Neural progenitor cell (in vitro differentiated cells): Measurements from ENCODE around the gene RXRB. TPM values are rescaled to one million over a fixed set of nuclear protein-coding genes. Genes with fewer than 3 reads are reported as not detected.

ENCODE experiments used
- DNase-seq: peaks from one replicate; pipeline ENCODE4 v3.0.0-alpha.2; 2016; ENCODE audit warnings: low spot score
- H2AFZ ChIP-seq: fragments of 200-600 bp; sonication (generic); replicated peaks from 2 replicates; pipeline ENCODE4 v1.6.1; 2016; ENCODE audit warnings: antibody characterized with exemption
- H3F3A ChIP-seq: fragments of 200-600 bp; sonication (generic); 2 replicates; pipeline ENCODE4 v1.6.1; 2016; ENCODE audit warnings: antibody characterized with exemption, low read depth
- H3K27ac ChIP-seq: fragments of 200-600 bp; sonication (generic); 2 replicates; pipeline ENCODE4 v1.5.1; 2016; ENCODE audit warnings: mild to moderate bottlenecking
- H3K27me3 ChIP-seq: fragments of 200-600 bp; sonication (generic); 2 replicates; pipeline ENCODE4 v1.6.1; 2016; ENCODE audit warnings: mild to moderate bottlenecking, moderate library complexity
- H3K36me3 ChIP-seq: fragments of 200-600 bp; sonication (generic); 2 replicates; pipeline ENCODE4 v1.5.1; 2016
- H3K4me1 ChIP-seq: fragments of 200-600 bp; sonication (generic); 2 replicates; pipeline ENCODE4 v1.6.1; 2016; ENCODE audit warnings: mixed run types
- H3K4me2 ChIP-seq: fragments of 200-600 bp; sonication (generic); 2 replicates; pipeline ENCODE4 v1.6.1; 2016
- H3K4me3 ChIP-seq: fragments of 200-600 bp; sonication (generic); 2 replicates; pipeline ENCODE4 v1.5.1; 2016
- H3K79me2 ChIP-seq: fragments of 200-600 bp; sonication (generic); 2 replicates; pipeline ENCODE4 v1.6.1; 2016; ENCODE audit warnings: low read depth
- H3K9ac ChIP-seq: fragments of 200-600 bp; sonication (generic); 2 replicates; pipeline ENCODE4 v1.6.1; 2016
- H3K9me3 ChIP-seq: fragments of 200-600 bp; sonication (generic); 2 replicates; pipeline ENCODE4 v1.5.1; 2016; ENCODE audit warnings: low read depth
- H4K20me1 ChIP-seq: fragments of 200-600 bp; sonication (generic); 2 replicates; pipeline ENCODE4 v1.6.1; 2016; ENCODE audit warnings: low read depth
- H3K27ac Mint-ChIP-seq: 3 replicates; pipeline ENCODE4 v1.8.0; 2021; ENCODE audit warnings: mixed read lengths
- H3K27me3 Mint-ChIP-seq: 2 replicates; pipeline ENCODE4 v1.8.0; 2022; ENCODE audit warnings: low read depth, mild to moderate bottlenecking, inconsistent platforms, moderate library complexity, mixed read lengths; ENCODE audit not compliant: insufficient read depth
- H3K36me3 Mint-ChIP-seq: 3 replicates; pipeline ENCODE4 v1.8.0; 2021; ENCODE audit warnings: mixed read lengths
- H3K4me1 Mint-ChIP-seq: 3 replicates; pipeline ENCODE4 v1.8.0; 2021; ENCODE audit warnings: mixed read lengths
- H3K4me3 Mint-ChIP-seq: 3 replicates; pipeline ENCODE4 v1.8.0; 2021; ENCODE audit warnings: mild to moderate bottlenecking, moderate library complexity, mixed read lengths
- H3K9me3 Mint-ChIP-seq: 3 replicates; pipeline ENCODE4 v1.8.0; 2020; ENCODE audit warnings: mixed read lengths
- EZH2 ChIP-seq: fragments of 200-600 bp; sonication (generic); IDR thresholded peaks from 2 replicates; pipeline ENCODE4 v1.6.1; 2017; ENCODE audit warnings: antibody characterized with exemption, mild to moderate bottlenecking, moderate library complexity
- EZH2phosphoT487 ChIP-seq: fragments of 200-600 bp; sonication (generic); IDR thresholded peaks from 2 replicates; pipeline ENCODE4 v1.6.1; 2017; ENCODE audit warnings: antibody characterized with exemption
- total RNA-seq: library from RNA; depleted of rRNA; stranded (reverse); fragments of >200 nt; gene quantifications from 2 replicates; pipeline ENCODE4 v1.2.3, GENCODE V29; 2015; ENCODE audit warnings: low replicate concordance
- TF ChIP-seq, protein P1 (sequence below): fragments of 200-600 bp; sonication (generic); IDR thresholded peaks from 2 replicates; pipeline ENCODE4 v1.5.1; 2017; ENCODE audit warnings: antibody characterized with exemption, mild to moderate bottlenecking

The RXRB gene
- total RNA-seq, 1 donor from 2014 or later: 10.2 TPM

- no peaks in the 10 kb centered on the region for H3K9me3 Mint-ChIP-seq
- no peak overlapping the region for H3K27ac Mint-ChIP-seq
- Histone ChIP-seq H3K27me3 (peaks cover 68% of the 10 kb centered on the region), H2AFZ (no peak overlapping the region), H3K4me2 (no peak overlapping the region), H3K27ac (no peak overlapping the region), H3K9ac (no peak overlapping the region), H4K20me1 (no peaks in the 10 kb centered on the region), H3K9me3 (no peaks in the 10 kb centered on the region), H3K4me1 (no peaks in the 10 kb centered on the region), H3K79me2 (no peaks in the 10 kb centered on the region), H3K4me3 (no peak overlapping the region), H3K36me3 (no peaks in the 10 kb centered on the region), H3F3A (no peaks in the 10 kb centered on the region)
- H3K4me3 Mint-ChIP-seq: no peak overlapping the region
- TF ChIP-seq, protein P1, sequence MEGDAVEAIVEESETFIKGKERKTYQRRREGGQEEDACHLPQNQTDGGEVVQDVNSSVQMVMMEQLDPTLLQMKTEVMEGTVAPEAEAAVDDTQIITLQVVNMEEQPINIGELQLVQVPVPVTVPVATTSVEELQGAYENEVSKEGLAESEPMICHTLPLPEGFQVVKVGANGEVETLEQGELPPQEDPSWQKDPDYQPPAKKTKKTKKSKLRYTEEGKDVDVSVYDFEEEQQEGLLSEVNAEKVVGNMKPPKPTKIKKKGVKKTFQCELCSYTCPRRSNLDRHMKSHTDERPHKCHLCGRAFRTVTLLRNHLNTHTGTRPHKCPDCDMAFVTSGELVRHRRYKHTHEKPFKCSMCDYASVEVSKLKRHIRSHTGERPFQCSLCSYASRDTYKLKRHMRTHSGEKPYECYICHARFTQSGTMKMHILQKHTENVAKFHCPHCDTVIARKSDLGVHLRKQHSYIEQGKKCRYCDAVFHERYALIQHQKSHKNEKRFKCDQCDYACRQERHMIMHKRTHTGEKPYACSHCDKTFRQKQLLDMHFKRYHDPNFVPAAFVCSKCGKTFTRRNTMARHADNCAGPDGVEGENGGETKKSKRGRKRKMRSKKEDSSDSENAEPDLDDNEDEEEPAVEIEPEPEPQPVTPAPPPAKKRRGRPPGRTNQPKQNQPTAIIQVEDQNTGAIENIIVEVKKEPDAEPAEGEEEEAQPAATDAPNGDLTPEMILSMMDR: no peak
- TF ChIP-seq EZH2 (no peak), EZH2phosphoT487 (no peak)
- peaks cover 20% of the 10 kb centered on the region for H3K27me3 Mint-ChIP-seq
- no peaks in the 10 kb centered on the region for H3K36me3 Mint-ChIP-seq
- H3K4me1 Mint-ChIP-seq: peaks cover 3% of the 10 kb centered on the region
- no peak for DNase-seq
Observed at GRCh38 chr6:33241968-33242367, 41.5 kb upstream of the RXRB start.

DNA sequence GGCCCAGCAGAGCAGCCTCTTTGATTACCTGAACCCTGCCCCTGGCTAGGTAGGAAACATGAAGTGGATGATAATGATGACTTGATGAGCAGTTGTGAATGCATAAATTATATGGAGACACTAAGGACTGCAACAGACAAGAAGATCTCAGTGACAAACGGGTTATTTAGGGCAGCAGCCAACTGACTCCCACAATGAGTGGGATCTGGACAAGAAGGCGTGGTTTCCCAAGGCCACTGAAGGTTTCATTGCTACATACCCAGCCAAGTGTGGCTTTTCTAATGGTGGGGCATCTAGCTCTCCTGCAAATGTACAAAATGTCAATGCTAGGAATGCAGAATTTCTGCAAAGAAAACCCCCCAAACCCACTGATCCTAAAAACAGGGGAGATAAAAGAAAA, 37.3 kb upstream of the RXRB start:
- Mint-ChIP-seq H3K27ac (no peak overlapping the region), H3K4me1 (peaks cover 14% of the 10 kb centered on the region), H3K36me3 (no peaks in the 10 kb centered on the region), H3K27me3 (peaks cover 19% of the 10 kb centered on the region), H3K4me3 (no peak overlapping the region), H3K9me3 (no peaks in the 10 kb centered on the region)
- Histone ChIP-seq H3K79me2 (no peaks in the 10 kb centered on the region), H2AFZ (no peak overlapping the region), H3K27me3 (peaks cover 48% of the 10 kb centered on the region), H3K27ac (no peak overlapping the region), H3K9me3 (no peaks in the 10 kb centered on the region), H4K20me1 (no peaks in the 10 kb centered on the region), H3K4me1 (peaks cover 8% of the 10 kb centered on the region), H3K4me2 (no peak overlapping the region), H3K36me3 (no peaks in the 10 kb centered on the region), H3K9ac (no peak overlapping the region), H3F3A (no peaks in the 10 kb centered on the region), H3K4me3 (no peak overlapping the region)
- no peak for DNase-seq
- no peak for TF ChIP-seq EZH2phosphoT487
- TF ChIP-seq, protein P1: no peak
- no peak for TF ChIP-seq EZH2

DNA sequence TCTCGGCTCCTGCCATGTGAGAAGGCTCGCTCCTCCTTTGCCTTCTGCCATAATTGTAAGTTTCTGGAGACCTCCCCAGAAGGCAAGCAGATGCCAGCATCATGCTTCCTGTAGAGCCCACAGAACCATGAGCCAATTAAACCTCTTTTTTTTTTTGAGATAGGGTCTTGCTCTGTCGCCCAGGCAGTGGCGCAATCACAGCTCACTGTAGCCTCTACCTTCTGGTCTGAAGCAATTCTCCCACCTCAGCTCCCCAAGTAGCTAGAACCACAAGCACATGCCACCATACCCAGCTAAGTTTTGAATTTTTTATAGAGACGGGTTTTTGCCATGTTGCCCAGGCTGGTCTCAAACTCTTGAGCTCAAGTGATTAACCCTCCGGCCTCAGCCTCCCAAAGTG, 36.4 kb upstream of the RXRB start:
- H2AFZ ChIP-seq: no peak overlapping the region
- H3K36me3 Mint-ChIP-seq: no peaks in the 10 kb centered on the region
- H3K9me3 ChIP-seq: no peaks in the 10 kb centered on the region
- H3K4me1 ChIP-seq: peaks cover 8% of the 10 kb centered on the region
- no peaks in the 10 kb centered on the region for H3K36me3 ChIP-seq
- H4K20me1 ChIP-seq: no peaks in the 10 kb centered on the region
- H3K27ac ChIP-seq: no peak overlapping the region
- no peaks in the 10 kb centered on the region for H3K79me2 ChIP-seq
- H3K4me3 Mint-ChIP-seq: no peak overlapping the region
- H3K4me3 ChIP-seq: no peak overlapping the region
- peaks cover 14% of the 10 kb centered on the region for H3K4me1 Mint-ChIP-seq
- peaks cover 40% of the 10 kb centered on the region for H3K27me3 ChIP-seq
- TF ChIP-seq, protein P1: no peak
- TF ChIP-seq EZH2 (no peak), EZH2phosphoT487 (no peak)
- DNase-seq: no peak
- peaks cover 14% of the 10 kb centered on the region for H3K27me3 Mint-ChIP-seq
- H3K4me2 ChIP-seq: no peak overlapping the region
- H3K9me3 Mint-ChIP-seq: no peaks in the 10 kb centered on the region
- H3K9ac ChIP-seq: no peak overlapping the region
- H3F3A ChIP-seq: no peaks in the 10 kb centered on the region
- H3K27ac Mint-ChIP-seq: no peak overlapping the region
